CD4-positive, alpha-beta T cell (primary cell): ENCODE results near the gene PTGIS. TPM values are rescaled to one million over a fixed set of nuclear protein-coding genes. Genes with fewer than 3 reads are reported as not detected.

ENCODE experiments used
- ATAC-seq: fragments of 200-7000 bp; cut with Tn5 transposase; one replicate; pipeline ENCODE4 v1.10.0; 2022; ENCODE audit warnings: mild to moderate bottlenecking; ENCODE audit not compliant: poor library complexity
- CTCF ChIA-PET: fragments of 350-600 bp; sonication (Branson Sonifier 250); formaldehyde crosslinking; loops from one replicate; lab custom pipeline; 2021; ENCODE audit warnings: antibody characterized with exemption, inconsistent platforms; lab: Charles Lee
- POLR2A ChIA-PET: fragments of 350-600 bp; sonication (Branson Sonifier 250); formaldehyde crosslinking; loops from one replicate; lab custom pipeline; 2021; ENCODE audit warnings: antibody characterized with exemption, inconsistent platforms; lab: Charles Lee
- DNase-seq, 14 experiments: peaks; one replicate each; pipeline ENCODE4 v3.0.0-alpha.2; 2013 to 2020; ENCODE audit warnings: mixed read lengths in 2 of 14
- H3K27ac ChIP-seq, 2 donors: one replicate each; pipeline versions ENCODE4 v1.5.1 to v1.7.0; 2013; ENCODE audit warnings: low read length in 2 of 2, low read depth in 1 of 2, mild to moderate bottlenecking in 1 of 2
- H3K27me3 ChIP-seq, 2 experiments: 1 replicate in 1 of 2; 2 replicates in 1 of 2; pipeline versions ENCODE4 v1.6.1 to v1.7.0; 2013; ENCODE audit warnings: low read length in 2 of 2, control low read depth in 1 of 2, mild to moderate bottlenecking in 1 of 2, moderate library complexity in 1 of 2; ENCODE audit not compliant: insufficient read depth in 2 of 2, control insufficient read depth in 1 of 2
- H3K36me3 ChIP-seq: one replicate; pipeline ENCODE4 v1.6.1; 2013; ENCODE audit warnings: low read length, control low read depth; ENCODE audit not compliant: insufficient read depth
- H3K4me1 ChIP-seq: one replicate; pipeline ENCODE4 v1.6.1; 2013; ENCODE audit warnings: low read length, control low read depth; ENCODE audit not compliant: insufficient read depth
- H3K4me3 ChIP-seq: one replicate; pipeline ENCODE4 v1.5.1; 2013; ENCODE audit warnings: mild to moderate bottlenecking, low read length, moderate library complexity
- H3K9me3 ChIP-seq, 2 experiments: 1 replicate in 1 of 2; 2 replicates in 1 of 2; pipeline versions ENCODE4 v1.6.1 to v1.7.0; 2013; ENCODE audit warnings: low read length in 2 of 2, mild to moderate bottlenecking in 2 of 2, control low read depth in 1 of 2, moderate library complexity in 1 of 2; ENCODE audit not compliant: control insufficient read depth in 1 of 2, insufficient read depth in 1 of 2
- H3K27ac Mint-ChIP-seq: one replicate; pipeline ENCODE4 v1.8.0; 2020; ENCODE audit warnings: mixed read lengths
- H3K27me3 Mint-ChIP-seq: one replicate; pipeline ENCODE4 v1.8.0; 2021; ENCODE audit warnings: mixed read lengths
- H3K36me3 Mint-ChIP-seq: one replicate; pipeline ENCODE4 v1.8.0; 2021; ENCODE audit warnings: low read depth, mixed read lengths
- H3K4me1 Mint-ChIP-seq: one replicate; pipeline ENCODE4 v1.8.0; 2021; ENCODE audit warnings: low read depth, mixed read lengths
- H3K4me3 Mint-ChIP-seq: one replicate; pipeline ENCODE4 v1.8.0; 2020; ENCODE audit warnings: mild to moderate bottlenecking, mixed read lengths
- H3K9me3 Mint-ChIP-seq: one replicate; pipeline ENCODE4 v1.8.0; 2020; ENCODE audit warnings: mixed read lengths
- intact Hi-C, 2 experiments: fragments of 100-400 bp; cut with DNase I in 1 of 2; cut with micrococcal nuclease in 1 of 2; formaldehyde crosslinking; loops; one replicate each; pipeline versions ENCODE4 v1.15.1 to v1.9.0; 2023 to 2025; cut with DNase I, micrococcal nuclease
- total RNA-seq, 174 experiments: library from RNA in 2 of 174; stranded (reverse) in 2 of 174; gene quantifications; one replicate each; pipeline ENCODE4 v1.2.3 and lab custom pipeline; 2021 to 2026
- TF ChIP-seq, protein P1 (sequence below): fragments of 200-600 bp; IDR thresholded peaks from one replicate; pipeline ENCODE4 v1.8.0; 2022; ENCODE audit warnings: antibody characterized with exemption, mild to moderate bottlenecking

The PTGIS gene
- total RNA-seq, 2 experiments from 2014 or later, result not detected

DNA sequence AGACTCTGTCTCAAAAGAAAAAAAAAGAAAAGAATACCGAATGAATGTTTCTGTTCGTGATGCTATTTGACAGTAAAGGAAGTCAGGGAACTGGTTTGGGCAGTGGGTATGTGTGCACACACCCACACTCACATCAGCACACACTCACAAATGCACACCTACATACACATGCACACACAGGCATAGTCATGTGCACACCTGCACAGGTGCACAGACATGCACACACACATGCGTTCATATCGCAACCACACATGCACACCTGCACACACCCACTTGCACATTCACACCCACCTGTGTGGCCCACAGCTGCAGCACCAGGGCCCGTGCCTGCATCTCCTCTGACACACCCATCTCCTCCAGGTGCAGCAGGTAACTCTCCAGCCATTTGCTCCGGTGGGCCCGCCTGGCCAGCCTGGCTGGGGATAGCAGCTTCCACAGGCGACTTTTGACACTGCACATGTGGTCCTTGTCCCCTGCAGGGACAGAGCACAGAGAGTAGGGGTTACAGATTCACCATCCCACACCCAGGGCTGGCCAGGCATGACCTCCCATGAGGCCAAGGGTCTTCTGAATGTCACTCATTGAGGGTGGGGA is 44.1 kb downstream of the PTGIS start:
- ATAC-seq (no peak), DNase-seq (no peak)
- Histone ChIP-seq H3K4me1 (no peaks in the 10 kb centered on the region), H3K27me3 (peaks cover 4 to 9% of the 10 kb centered on the region in 2 experiments), H3K9me3 (peaks cover 0 to 11% of the 10 kb centered on the region in 2 experiments), H3K36me3 (no peaks in the 10 kb centered on the region), H3K27ac (no peak overlapping the region), H3K4me3 (no peak overlapping the region)
- Mint-ChIP-seq H3K9me3 (peaks cover 2% of the 10 kb centered on the region), H3K4me1 (no peaks in the 10 kb centered on the region), H3K27me3 (peaks cover 34% of the 10 kb centered on the region), H3K4me3 (no peak overlapping the region), H3K36me3 (no peaks in the 10 kb centered on the region), H3K27ac (no peak overlapping the region)
- TF ChIP-seq, protein P1, sequence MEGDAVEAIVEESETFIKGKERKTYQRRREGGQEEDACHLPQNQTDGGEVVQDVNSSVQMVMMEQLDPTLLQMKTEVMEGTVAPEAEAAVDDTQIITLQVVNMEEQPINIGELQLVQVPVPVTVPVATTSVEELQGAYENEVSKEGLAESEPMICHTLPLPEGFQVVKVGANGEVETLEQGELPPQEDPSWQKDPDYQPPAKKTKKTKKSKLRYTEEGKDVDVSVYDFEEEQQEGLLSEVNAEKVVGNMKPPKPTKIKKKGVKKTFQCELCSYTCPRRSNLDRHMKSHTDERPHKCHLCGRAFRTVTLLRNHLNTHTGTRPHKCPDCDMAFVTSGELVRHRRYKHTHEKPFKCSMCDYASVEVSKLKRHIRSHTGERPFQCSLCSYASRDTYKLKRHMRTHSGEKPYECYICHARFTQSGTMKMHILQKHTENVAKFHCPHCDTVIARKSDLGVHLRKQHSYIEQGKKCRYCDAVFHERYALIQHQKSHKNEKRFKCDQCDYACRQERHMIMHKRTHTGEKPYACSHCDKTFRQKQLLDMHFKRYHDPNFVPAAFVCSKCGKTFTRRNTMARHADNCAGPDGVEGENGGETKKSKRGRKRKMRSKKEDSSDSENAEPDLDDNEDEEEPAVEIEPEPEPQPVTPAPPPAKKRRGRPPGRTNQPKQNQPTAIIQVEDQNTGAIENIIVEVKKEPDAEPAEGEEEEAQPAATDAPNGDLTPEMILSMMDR, result no peak
- ChIA-PET POLR2A (no interaction called here), CTCF (no interaction called here)
- intact Hi-C loops, result no loop called here

DNA sequence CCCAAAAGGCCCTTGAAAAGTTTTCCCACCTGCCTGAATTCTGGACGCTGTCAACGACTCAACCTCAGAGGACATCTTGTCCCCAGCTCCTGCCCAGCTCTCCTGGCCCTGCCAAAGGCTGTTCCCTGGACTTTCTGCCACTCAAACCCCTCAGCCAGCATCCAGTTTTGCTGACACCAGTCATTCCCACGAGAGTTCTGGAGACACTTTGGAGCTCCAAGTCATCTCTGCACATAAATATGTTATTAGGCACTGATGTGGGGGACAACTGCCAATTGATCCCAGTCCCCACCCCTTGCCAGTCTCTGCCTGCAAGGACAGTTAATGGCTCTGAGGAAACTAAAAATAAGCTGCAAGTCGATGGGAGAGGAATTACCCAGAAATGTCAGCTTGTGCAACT is 46.6 kb downstream of the PTGIS start:
- Mint-ChIP-seq H3K4me1 (no peaks in the 10 kb centered on the region), H3K36me3 (no peaks in the 10 kb centered on the region), H3K4me3 (no peak overlapping the region), H3K27ac (no peak overlapping the region), H3K9me3 (peaks cover 2% of the 10 kb centered on the region), H3K27me3 (peaks cover 43% of the 10 kb centered on the region)
- ATAC-seq (no peak), DNase-seq (no peak)
- Histone ChIP-seq H3K36me3 (no peaks in the 10 kb centered on the region), H3K4me1 (no peaks in the 10 kb centered on the region), H3K9me3 (peaks cover 0 to 11% of the 10 kb centered on the region in 2 experiments), H3K4me3 (no peak overlapping the region), H3K27me3 (peaks cover 4 to 9% of the 10 kb centered on the region in 2 experiments), H3K27ac (no peak overlapping the region)
- TF ChIP-seq, protein P1, result no peak
- CTCF ChIA-PET, result no interaction called here
- POLR2A ChIA-PET, result no interaction called here
- intact Hi-C loops, result no loop called here

DNA sequence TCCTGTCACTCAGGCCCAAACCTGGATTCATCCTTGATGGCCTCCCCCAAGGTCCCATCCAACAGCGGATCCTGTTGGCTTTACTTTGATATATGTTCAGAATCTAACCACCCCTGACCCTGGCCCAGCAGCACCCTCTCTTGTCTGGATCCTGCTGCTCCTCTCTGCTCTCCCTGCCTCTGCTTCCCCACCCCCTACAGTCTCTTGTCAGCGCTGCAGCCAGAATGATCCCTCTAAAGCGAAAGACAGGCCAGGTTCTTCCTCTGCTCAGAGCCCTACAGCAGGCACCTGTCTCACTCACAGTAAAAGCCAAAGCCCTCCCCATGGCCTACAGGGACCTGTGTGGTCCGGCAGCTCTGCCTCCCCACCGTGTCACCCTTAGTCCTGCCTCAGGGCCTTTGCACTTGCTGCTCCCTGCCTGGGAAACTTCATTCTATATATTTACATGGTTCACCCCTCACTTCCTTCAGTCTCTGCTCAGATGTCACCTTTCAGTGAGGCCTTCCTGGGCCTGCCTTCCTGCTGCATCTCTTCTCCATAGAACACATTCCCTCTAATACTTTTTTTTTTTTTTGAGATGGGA is 48.1 kb downstream of the PTGIS start:
- intact Hi-C loops, result no loop called here
- Histone ChIP-seq H3K27me3 (peaks cover 4 to 6% of the 10 kb centered on the region in 2 experiments), H3K9me3 (peaks cover 0 to 9% of the 10 kb centered on the region in 2 experiments), H3K27ac (no peak overlapping the region), H3K36me3 (no peaks in the 10 kb centered on the region), H3K4me1 (no peaks in the 10 kb centered on the region), H3K4me3 (no peak overlapping the region)
- TF ChIP-seq, protein P1, result no peak
- Mint-ChIP-seq H3K27ac (no peak overlapping the region), H3K27me3 (peaks cover 50% of the 10 kb centered on the region), H3K4me1 (no peaks in the 10 kb centered on the region), H3K36me3 (no peaks in the 10 kb centered on the region), H3K9me3 (peaks cover 2% of the 10 kb centered on the region), H3K4me3 (no peak overlapping the region)
- no peak for DNase-seq
- no peak for ATAC-seq
- CTCF ChIA-PET, result no interaction called here
- POLR2A ChIA-PET, result no interaction called here
